GM23338 (cell line): ENCODE results near the gene AHCYL1. TPM values are rescaled to one million over a fixed set of nuclear protein-coding genes. Genes with fewer than 3 reads are reported as not detected.
A peak's percentile ranks its signal among the peaks of the same experiment; 100 is the strongest.

Experiments used
- ATAC-seq: fragments of 200-7000 bp; cut with Tn5 transposase; 3 replicates; pipeline ENCODE4 v1.9.1; 2020
- DNase-seq: peaks from one replicate; pipeline ENCODE4 v3.0.0-alpha.2; 2015; ENCODE audit warnings: low spot score
- H2AFZ ChIP-seq: fragments of 200-600 bp; sonication (generic); 2 replicates; pipeline ENCODE4 v1.8.0; 2016; ENCODE audit warnings: antibody characterized with exemption, mild to moderate bottlenecking, moderate library complexity
- H3F3A ChIP-seq: fragments of 200-600 bp; sonication (generic); replicated peaks from 2 replicates; pipeline ENCODE4 v1.8.0; 2017; ENCODE audit warnings: antibody characterized with exemption, mixed run types, low read depth
- H3K27ac ChIP-seq: fragments of 200-600 bp; sonication (generic); 2 replicates; pipeline ENCODE4 v1.6.1; 2016; ENCODE audit warnings: low read depth
- H3K27me3 ChIP-seq: fragments of 200-600 bp; sonication (generic); 2 replicates; pipeline ENCODE4 v1.8.0; 2016; ENCODE audit warnings: mild to moderate bottlenecking, mixed run types, moderate library complexity; ENCODE audit not compliant: insufficient read depth
- H3K36me3 ChIP-seq: fragments of 200-600 bp; sonication (generic); 2 replicates; pipeline ENCODE4 v1.8.0; 2016; ENCODE audit warnings: mild to moderate bottlenecking; ENCODE audit not compliant: insufficient read depth
- H3K4me1 ChIP-seq: fragments of 200-600 bp; sonication (generic); 2 replicates; pipeline ENCODE4 v1.8.0; 2016; ENCODE audit warnings: mild to moderate bottlenecking, moderate library complexity; ENCODE audit not compliant: insufficient read depth
- H3K4me2 ChIP-seq: fragments of 200-600 bp; sonication (generic); 2 replicates; pipeline ENCODE4 v1.7.1; 2017; ENCODE audit warnings: mixed run types
- H3K4me3 ChIP-seq: fragments of 200-600 bp; sonication (generic); 2 replicates; pipeline ENCODE4 v1.6.1; 2016; ENCODE audit warnings: mixed run types
- H3K79me2 ChIP-seq: fragments of 200-600 bp; sonication (generic); replicated peaks from 2 replicates; pipeline ENCODE4 v1.8.0; 2017; ENCODE audit warnings: mild to moderate bottlenecking; ENCODE audit not compliant: insufficient read depth
- H3K9me2 ChIP-seq: fragments of 200-600 bp; sonication (generic); 2 replicates; pipeline ENCODE4 v1.8.0; 2017; ENCODE audit not compliant: insufficient read depth
- H4K20me1 ChIP-seq: fragments of 200-600 bp; sonication (generic); replicated peaks from 2 replicates; pipeline ENCODE4 v1.8.0; 2017; ENCODE audit warnings: mild to moderate bottlenecking; ENCODE audit not compliant: insufficient read depth
- H3K27ac Mint-ChIP-seq: 2 replicates; pipeline ENCODE4 v1.8.0; 2020; ENCODE audit warnings: inconsistent platforms, mild to moderate bottlenecking, moderate library complexity, mixed read lengths
- H3K27me3 Mint-ChIP-seq: 3 replicates; pipeline ENCODE4 v1.8.0; 2022; ENCODE audit warnings: low read depth, mild to moderate bottlenecking, moderate library complexity, mixed read lengths, inconsistent platforms; ENCODE audit not compliant: insufficient read depth, poor library complexity
- H3K36me3 Mint-ChIP-seq: 3 replicates; pipeline ENCODE4 v1.8.0; 2021; ENCODE audit warnings: low read depth, mild to moderate bottlenecking, inconsistent platforms, moderate library complexity, mixed read lengths
- H3K4me1 Mint-ChIP-seq: 3 replicates; pipeline ENCODE4 v1.8.0; 2020; ENCODE audit warnings: mild to moderate bottlenecking, inconsistent platforms, mixed read lengths
- H3K4me3 Mint-ChIP-seq: 3 replicates; pipeline ENCODE4 v1.8.0; 2021; ENCODE audit warnings: moderate library complexity, mild to moderate bottlenecking, inconsistent platforms, mixed read lengths
- H3K9me3 Mint-ChIP-seq: 3 replicates; pipeline ENCODE4 v1.8.0; 2020; ENCODE audit warnings: moderate library complexity, mild to moderate bottlenecking, inconsistent platforms, mixed read lengths
- CREB1 ChIP-seq: fragments of 250-450 bp; sonication (Bioruptor Pico); IDR thresholded peaks from 2 replicates; pipeline ENCODE4 v1.5.0; 2020; ENCODE audit warnings: low read depth, mild to moderate bottlenecking, moderate library complexity
- EZH2phosphoT487 ChIP-seq: fragments of 200-600 bp; sonication (generic); IDR thresholded peaks from one replicate; pipeline ENCODE4 v1.8.1; 2018; ENCODE audit warnings: antibody characterized with exemption; ENCODE audit not compliant: unreplicated experiment
- JUNB ChIP-seq: IDR thresholded peaks from one replicate; pipeline ENCODE4 v1.6.1; 2016; ENCODE audit warnings: antibody characterized with exemption; ENCODE audit not compliant: unreplicated experiment
- NANOG ChIP-seq: IDR thresholded peaks from 2 replicates; pipeline ENCODE4 v1.6.1; 2016; ENCODE audit warnings: antibody characterized with exemption, borderline replicate concordance
- POLR2AphosphoS5 ChIP-seq: IDR thresholded peaks from 2 replicates; pipeline ENCODE4 v1.6.1; 2016; ENCODE audit warnings: antibody characterized with exemption, low read depth
- STAT1 ChIP-seq: IDR thresholded peaks from one replicate; pipeline ENCODE4 v1.6.1; 2016; ENCODE audit warnings: antibody characterized with exemption; ENCODE audit not compliant: unreplicated experiment
- ZNF114 ChIP-seq: fragments of 250-450 bp; sonication (Bioruptor Pico); IDR thresholded peaks from 2 replicates; pipeline ENCODE4 v1.5.0; 2020; ENCODE audit warnings: mild to moderate bottlenecking, moderate library complexity
- polyA plus RNA-seq: library from polyadenylated mRNA; unstranded; fragments of >200 nt; fragmentation: Nextera tagmentation; extraction: Ambion mirVana; gene quantifications from 2 replicates; pipeline ENCODE4 v1.2.1, GENCODE V29; 2016
- total RNA-seq: library from RNA; depleted of rRNA; stranded (reverse); fragments of >200 nt; shearing (Covaris generic); gene quantifications from 2 replicates; pipeline ENCODE4 v1.2.3, GENCODE V29; 2014
- TF ChIP-seq, protein P1 (sequence below): IDR thresholded peaks from 2 replicates; pipeline ENCODE4 v1.6.1; 2016; ENCODE audit warnings: antibody characterized with exemption

AHCYL1 gene
- total and polyA plus RNA-seq, 2 experiments from 2014 or later, result 63.3 to 70.0 TPM

DNA sequence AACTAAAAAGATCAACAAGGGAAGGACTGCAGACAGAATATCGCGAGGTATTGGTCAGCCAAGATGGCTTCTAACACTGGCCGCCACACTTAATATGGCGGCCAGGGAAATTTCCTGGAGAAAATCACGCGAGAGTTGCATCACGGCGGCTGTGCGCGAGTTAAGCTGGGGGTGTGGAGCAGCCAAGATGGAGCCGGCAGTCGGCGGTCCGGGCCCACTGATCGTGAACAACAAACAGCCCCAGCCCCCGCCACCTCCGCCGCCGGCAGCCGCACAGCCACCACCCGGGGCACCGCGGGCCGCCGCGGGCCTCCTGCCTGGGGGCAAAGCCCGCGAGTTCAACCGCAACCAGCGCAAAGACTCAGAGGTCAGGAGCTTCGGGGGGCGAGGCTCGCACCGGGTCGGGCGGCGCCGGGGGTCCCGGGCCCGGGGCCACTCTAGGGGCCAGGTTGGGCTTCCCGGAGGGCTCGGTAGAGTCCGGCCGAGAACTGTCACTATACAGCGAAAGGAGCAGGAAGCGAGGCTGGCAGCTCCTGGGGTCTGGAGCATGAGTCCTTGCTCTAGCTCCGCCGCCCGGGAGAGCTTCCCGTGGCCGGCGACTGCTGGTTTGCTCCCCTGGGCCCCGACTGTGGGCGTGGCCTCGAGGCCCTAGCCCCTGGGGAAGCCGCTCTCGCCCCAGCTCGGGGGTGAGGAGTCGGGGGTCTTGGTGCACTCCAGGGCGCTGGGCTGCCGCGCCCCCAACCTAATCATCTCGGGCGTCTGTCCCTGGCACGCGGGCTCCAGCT lies 50.1 kb downstream of the AHCYL1 start, which contains the start of gene STRIP1:
STRIP1 (plus strand) TSS at position 174 of the 785 bp plus-strand sequence; CDS start at position 188, 14 bp downstream.
- H3K4me3 ChIP-seq, result peak within 1 kb of the TSS; percentile 76
- peak within 1 kb of the TSS; percentile 96 for H3K4me3 Mint-ChIP-seq
- H3K4me1 ChIP-seq, result peaks cover 25% of the 10 kb centered on the region
- DNase-seq, result peak; percentile 98
- H3K4me1 Mint-ChIP-seq, result peaks cover 26% of the 10 kb centered on the region
- H3K27me3 Mint-ChIP-seq, result peaks cover 4% of the 10 kb centered on the region
- peak within 1 kb of the TSS; percentile 93 for H3K27ac Mint-ChIP-seq
- H2AFZ ChIP-seq, result peak within 1 kb of the TSS; percentile 57
- no peaks in the 10 kb centered on the region for H3K27me3 ChIP-seq
- H3K9me3 Mint-ChIP-seq, result no peaks in the 10 kb centered on the region
- H3K4me2 ChIP-seq, result peak within 1 kb of the TSS; percentile 93
- no peaks in the 10 kb centered on the region; the same call in 1 of the 2 replicates for H3F3A ChIP-seq
- H4K20me1 ChIP-seq, result peaks cover 15% of the 10 kb centered on the region
- H3K9me2 ChIP-seq, result no peaks in the 10 kb centered on the region
- ATAC-seq, result peak; percentile 89
- TF ChIP-seq CREB1 (CRISPR knock-in tag) (0 out of 2 replicates have a peak, but pooled peaks have one; percentile 54), POLR2AphosphoS5 (peak; percentile 74), EZH2phosphoT487 (no peak)
- TF ChIP-seq, protein P1, sequence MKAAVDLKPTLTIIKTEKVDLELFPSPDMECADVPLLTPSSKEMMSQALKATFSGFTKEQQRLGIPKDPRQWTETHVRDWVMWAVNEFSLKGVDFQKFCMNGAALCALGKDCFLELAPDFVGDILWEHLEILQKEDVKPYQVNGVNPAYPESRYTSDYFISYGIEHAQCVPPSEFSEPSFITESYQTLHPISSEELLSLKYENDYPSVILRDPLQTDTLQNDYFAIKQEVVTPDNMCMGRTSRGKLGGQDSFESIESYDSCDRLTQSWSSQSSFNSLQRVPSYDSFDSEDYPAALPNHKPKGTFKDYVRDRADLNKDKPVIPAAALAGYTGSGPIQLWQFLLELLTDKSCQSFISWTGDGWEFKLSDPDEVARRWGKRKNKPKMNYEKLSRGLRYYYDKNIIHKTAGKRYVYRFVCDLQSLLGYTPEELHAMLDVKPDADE, result peak; percentile 74
- H3K27ac ChIP-seq, result peak within 1 kb of the TSS; percentile 71
- peaks cover 24% of the 10 kb centered on the region for H3K36me3 Mint-ChIP-seq
- peaks cover 28% of the 10 kb centered on the region for H3K79me2 ChIP-seq
- peaks cover 13% of the 10 kb centered on the region for H3K36me3 ChIP-seq

DNA sequence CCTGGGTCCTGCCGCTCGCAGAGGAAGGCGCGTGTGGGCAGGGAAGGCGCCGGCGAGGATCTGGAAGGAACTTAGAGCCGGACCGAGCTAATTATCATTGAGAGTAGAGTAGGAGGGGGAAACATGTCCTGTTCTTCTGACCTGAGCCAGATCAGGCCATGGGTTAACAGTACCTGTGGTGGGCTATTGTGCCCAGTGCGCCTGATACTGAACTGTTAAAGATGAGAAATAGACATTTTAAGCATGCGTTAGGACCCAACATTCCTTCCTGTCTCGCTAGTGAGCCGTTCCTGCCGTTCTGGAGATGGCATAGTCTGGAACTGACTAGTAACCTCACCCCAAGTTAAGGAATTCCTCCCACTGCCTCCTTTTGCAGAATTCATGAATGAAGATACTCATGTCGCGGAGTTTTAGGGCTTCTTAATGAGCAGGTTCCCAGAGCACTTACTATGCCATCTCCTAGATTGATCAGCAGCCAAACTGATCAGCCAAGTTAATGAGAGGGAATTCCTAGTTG lies 50.7 kb downstream of the AHCYL1 start:
- no peak overlapping the region for H3K27ac ChIP-seq
- H3K4me3 Mint-ChIP-seq, result peak overlapping the region; percentile 96
- peaks cover 13% of the 10 kb centered on the region for H3K36me3 ChIP-seq
- H3K36me3 Mint-ChIP-seq, result peaks cover 29% of the 10 kb centered on the region
- H3K27me3 Mint-ChIP-seq, result peaks cover 4% of the 10 kb centered on the region
- peak overlapping the region; percentile 88 for H3K27ac Mint-ChIP-seq
- no peak for TF ChIP-seq NANOG
- TF ChIP-seq POLR2AphosphoS5, result 0 out of 2 replicates have a peak, but pooled peaks have one; percentile 19
- H3K4me3 ChIP-seq, result peak overlapping the region; percentile 76
- peaks cover 28% of the 10 kb centered on the region for H3K79me2 ChIP-seq
- no peaks in the 10 kb centered on the region for H3K9me3 Mint-ChIP-seq
- H3K4me1 Mint-ChIP-seq, result peaks cover 26% of the 10 kb centered on the region
- no peaks in the 10 kb centered on the region for H3K9me2 ChIP-seq
- peak; percentile 72 for DNase-seq
- peaks cover 15% of the 10 kb centered on the region for H4K20me1 ChIP-seq
- no peaks in the 10 kb centered on the region for H3K27me3 ChIP-seq
- ATAC-seq, result peak; percentile 70
- peak overlapping the region; percentile 93 for H3K4me2 ChIP-seq
- peak overlapping the region; percentile 57 for H2AFZ ChIP-seq
- H3K4me1 ChIP-seq, result peaks cover 25% of the 10 kb centered on the region
- no peaks in the 10 kb centered on the region; the same call in 1 of the 2 replicates for H3F3A ChIP-seq

DNA sequence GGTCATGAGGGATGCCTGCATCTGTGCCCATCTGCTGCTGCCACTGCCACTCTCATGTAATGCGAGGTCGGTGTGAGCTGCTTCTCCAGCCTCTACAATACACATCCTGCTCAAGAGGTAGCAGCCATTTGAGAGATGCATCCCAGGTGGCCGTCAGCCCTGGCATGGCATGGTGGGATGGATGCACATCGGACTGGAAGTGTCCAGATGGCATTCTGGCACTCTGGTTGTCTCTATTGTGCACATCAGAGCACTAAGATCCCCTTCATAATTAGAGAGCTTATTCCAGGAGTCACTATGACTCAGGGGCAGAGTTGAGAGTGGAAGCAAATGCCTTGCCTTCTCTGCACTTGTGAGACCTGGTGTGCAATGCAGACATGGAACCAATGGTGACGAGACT lies 53.7 kb downstream of the AHCYL1 start:
- H3K27me3 ChIP-seq, result no peaks in the 10 kb centered on the region
- H4K20me1 ChIP-seq, result peaks cover 15% of the 10 kb centered on the region
- no peaks in the 10 kb centered on the region for H3K9me2 ChIP-seq
- peaks cover 16% of the 10 kb centered on the region for H3K4me1 Mint-ChIP-seq
- H3K27ac ChIP-seq, result no peak overlapping the region
- H2AFZ ChIP-seq, result no peak overlapping the region
- no peak overlapping the region for H3K4me3 Mint-ChIP-seq
- DNase-seq (no peak), ATAC-seq (no peak)
- H3K9me3 Mint-ChIP-seq, result no peaks in the 10 kb centered on the region
- H3K4me2 ChIP-seq, result no peak overlapping the region
- H3K27ac Mint-ChIP-seq, result no peak overlapping the region
- peaks cover 14% of the 10 kb centered on the region for H3K4me1 ChIP-seq
- no peaks in the 10 kb centered on the region; the same call in 1 of the 2 replicates for H3F3A ChIP-seq
- peaks cover 59% of the 10 kb centered on the region for H3K36me3 Mint-ChIP-seq
- peaks cover 28% of the 10 kb centered on the region for H3K79me2 ChIP-seq
- H3K36me3 ChIP-seq, result peaks cover 22% of the 10 kb centered on the region
- no peak overlapping the region for H3K4me3 ChIP-seq
- peaks cover 4% of the 10 kb centered on the region for H3K27me3 Mint-ChIP-seq
- no peak for TF ChIP-seq ZNF114 (CRISPR knock-in tag)
- TF ChIP-seq CREB1 (CRISPR knock-in tag), result no peak
- TF ChIP-seq, protein P1, result no peak
- TF ChIP-seq STAT1, result no peak
- no peak for TF ChIP-seq JUNB
- no peak for TF ChIP-seq EZH2phosphoT487
